GM23338 (cell line): ENCODE measurements around the gene CHPF.
A peak's percentile ranks its signal among the peaks of the same experiment; 100 is the strongest.

Experiments used
- EZH2 ChIP-seq: fragments of 200-600 bp; sonication (generic); IDR thresholded peaks from one replicate; pipeline ENCODE4 v1.8.0; 2017; ENCODE audit warnings: antibody characterized with exemption, mild to moderate bottlenecking, low read depth; ENCODE audit not compliant: unreplicated experiment
- EZH2phosphoT487 ChIP-seq: fragments of 200-600 bp; sonication (generic); IDR thresholded peaks from one replicate; pipeline ENCODE4 v1.8.1; 2018; ENCODE audit warnings: antibody characterized with exemption; ENCODE audit not compliant: unreplicated experiment
- JUNB ChIP-seq: IDR thresholded peaks from one replicate; pipeline ENCODE4 v1.6.1; 2016; ENCODE audit warnings: antibody characterized with exemption; ENCODE audit not compliant: unreplicated experiment
- NANOG ChIP-seq: IDR thresholded peaks from 2 replicates; pipeline ENCODE4 v1.6.1; 2016; ENCODE audit warnings: antibody characterized with exemption, borderline replicate concordance
- POLR2AphosphoS5 ChIP-seq: IDR thresholded peaks from 2 replicates; pipeline ENCODE4 v1.6.1; 2016; ENCODE audit warnings: antibody characterized with exemption, low read depth
- STAT1 ChIP-seq: IDR thresholded peaks from one replicate; pipeline ENCODE4 v1.6.1; 2016; ENCODE audit warnings: antibody characterized with exemption; ENCODE audit not compliant: unreplicated experiment
- ZNF114 ChIP-seq: fragments of 250-450 bp; sonication (Bioruptor Pico); IDR thresholded peaks from 2 replicates; pipeline ENCODE4 v1.5.0; 2020; ENCODE audit warnings: mild to moderate bottlenecking, moderate library complexity
- TF ChIP-seq, protein P1 (sequence below), 2 experiments: fragments of 200-600 bp in 1 of 2; sonication (generic) in 1 of 2; conservative IDR thresholded peaks; 2 replicates each; pipeline versions ENCODE4 v1.5.1 to v1.6.1; 2016 to 2017; ENCODE audit warnings: antibody characterized with exemption in 2 of 2, low read depth in 2 of 2, mild to moderate bottlenecking in 2 of 2, moderate library complexity in 1 of 2
- TF ChIP-seq, protein P2 (sequence below): IDR thresholded peaks from one replicate; pipeline ENCODE4 v1.6.1; 2018; ENCODE audit warnings: antibody characterized with exemption; ENCODE audit not compliant: unreplicated experiment
- TF ChIP-seq, protein P3 (sequence below): IDR thresholded peaks from 2 replicates; pipeline ENCODE4 v1.6.1; 2016; ENCODE audit warnings: antibody characterized with exemption

GRCh38 chr2:219569635-219570034 is 26.0 kb upstream of the CHPF start:
- TF ChIP-seq POLR2AphosphoS5 (no peak), EZH2 (peak; percentile 32), STAT1 (no peak), EZH2phosphoT487 (no peak), NANOG (no peak), JUNB (no peak), ZNF114 (no peak)
- TF ChIP-seq, protein P1, sequence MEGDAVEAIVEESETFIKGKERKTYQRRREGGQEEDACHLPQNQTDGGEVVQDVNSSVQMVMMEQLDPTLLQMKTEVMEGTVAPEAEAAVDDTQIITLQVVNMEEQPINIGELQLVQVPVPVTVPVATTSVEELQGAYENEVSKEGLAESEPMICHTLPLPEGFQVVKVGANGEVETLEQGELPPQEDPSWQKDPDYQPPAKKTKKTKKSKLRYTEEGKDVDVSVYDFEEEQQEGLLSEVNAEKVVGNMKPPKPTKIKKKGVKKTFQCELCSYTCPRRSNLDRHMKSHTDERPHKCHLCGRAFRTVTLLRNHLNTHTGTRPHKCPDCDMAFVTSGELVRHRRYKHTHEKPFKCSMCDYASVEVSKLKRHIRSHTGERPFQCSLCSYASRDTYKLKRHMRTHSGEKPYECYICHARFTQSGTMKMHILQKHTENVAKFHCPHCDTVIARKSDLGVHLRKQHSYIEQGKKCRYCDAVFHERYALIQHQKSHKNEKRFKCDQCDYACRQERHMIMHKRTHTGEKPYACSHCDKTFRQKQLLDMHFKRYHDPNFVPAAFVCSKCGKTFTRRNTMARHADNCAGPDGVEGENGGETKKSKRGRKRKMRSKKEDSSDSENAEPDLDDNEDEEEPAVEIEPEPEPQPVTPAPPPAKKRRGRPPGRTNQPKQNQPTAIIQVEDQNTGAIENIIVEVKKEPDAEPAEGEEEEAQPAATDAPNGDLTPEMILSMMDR (conservative IDR thresholded peaks at IDR 0.05; ENCODE audit: low read depth in 2 of 2): no peak
- TF ChIP-seq, protein P2, sequence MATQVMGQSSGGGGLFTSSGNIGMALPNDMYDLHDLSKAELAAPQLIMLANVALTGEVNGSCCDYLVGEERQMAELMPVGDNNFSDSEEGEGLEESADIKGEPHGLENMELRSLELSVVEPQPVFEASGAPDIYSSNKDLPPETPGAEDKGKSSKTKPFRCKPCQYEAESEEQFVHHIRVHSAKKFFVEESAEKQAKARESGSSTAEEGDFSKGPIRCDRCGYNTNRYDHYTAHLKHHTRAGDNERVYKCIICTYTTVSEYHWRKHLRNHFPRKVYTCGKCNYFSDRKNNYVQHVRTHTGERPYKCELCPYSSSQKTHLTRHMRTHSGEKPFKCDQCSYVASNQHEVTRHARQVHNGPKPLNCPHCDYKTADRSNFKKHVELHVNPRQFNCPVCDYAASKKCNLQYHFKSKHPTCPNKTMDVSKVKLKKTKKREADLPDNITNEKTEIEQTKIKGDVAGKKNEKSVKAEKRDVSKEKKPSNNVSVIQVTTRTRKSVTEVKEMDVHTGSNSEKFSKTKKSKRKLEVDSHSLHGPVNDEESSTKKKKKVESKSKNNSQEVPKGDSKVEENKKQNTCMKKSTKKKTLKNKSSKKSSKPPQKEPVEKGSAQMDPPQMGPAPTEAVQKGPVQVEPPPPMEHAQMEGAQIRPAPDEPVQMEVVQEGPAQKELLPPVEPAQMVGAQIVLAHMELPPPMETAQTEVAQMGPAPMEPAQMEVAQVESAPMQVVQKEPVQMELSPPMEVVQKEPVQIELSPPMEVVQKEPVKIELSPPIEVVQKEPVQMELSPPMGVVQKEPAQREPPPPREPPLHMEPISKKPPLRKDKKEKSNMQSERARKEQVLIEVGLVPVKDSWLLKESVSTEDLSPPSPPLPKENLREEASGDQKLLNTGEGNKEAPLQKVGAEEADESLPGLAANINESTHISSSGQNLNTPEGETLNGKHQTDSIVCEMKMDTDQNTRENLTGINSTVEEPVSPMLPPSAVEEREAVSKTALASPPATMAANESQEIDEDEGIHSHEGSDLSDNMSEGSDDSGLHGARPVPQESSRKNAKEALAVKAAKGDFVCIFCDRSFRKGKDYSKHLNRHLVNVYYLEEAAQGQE: no peak
- TF ChIP-seq, protein P3, sequence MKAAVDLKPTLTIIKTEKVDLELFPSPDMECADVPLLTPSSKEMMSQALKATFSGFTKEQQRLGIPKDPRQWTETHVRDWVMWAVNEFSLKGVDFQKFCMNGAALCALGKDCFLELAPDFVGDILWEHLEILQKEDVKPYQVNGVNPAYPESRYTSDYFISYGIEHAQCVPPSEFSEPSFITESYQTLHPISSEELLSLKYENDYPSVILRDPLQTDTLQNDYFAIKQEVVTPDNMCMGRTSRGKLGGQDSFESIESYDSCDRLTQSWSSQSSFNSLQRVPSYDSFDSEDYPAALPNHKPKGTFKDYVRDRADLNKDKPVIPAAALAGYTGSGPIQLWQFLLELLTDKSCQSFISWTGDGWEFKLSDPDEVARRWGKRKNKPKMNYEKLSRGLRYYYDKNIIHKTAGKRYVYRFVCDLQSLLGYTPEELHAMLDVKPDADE: no peak
